K562 (cell line): Measurements from ENCODE around the gene CDK1. TPM values are rescaled to one million over a fixed set of nuclear protein-coding genes. Genes with fewer than 3 reads are reported as not detected.
A peak's percentile ranks its signal among the peaks of the same experiment; 100 is the strongest.

Experiments
- ATAC-seq: fragments of 200-7000 bp; cut with Tn5 transposase; 3 replicates; pipeline ENCODE4 v1.9.1; 2020; ENCODE audit warnings: moderate library complexity
- Bru-seq: library from RNA; stranded (reverse); fragments of 400-500 nt; gene quantifications from one replicate; lab custom pipeline; 2021; lab: Mats Ljungman, UMichigan
- BruChase-seq, 2 experiments: library from RNA; stranded (reverse); fragments of 400-500 nt; gene quantifications; one replicate each; lab custom pipeline; 2021; lab: Mats Ljungman, UMichigan
- BruUV-seq: library from RNA; stranded (reverse); fragments of 400-500 nt; replicated peaks from 2 replicates; lab custom pipeline; 2021; lab: Mats Ljungman, UMichigan
- CTCF ChIA-PET: fragments of 300-600 bp; formaldehyde crosslinking; extraction: SDS; loops from one replicate; lab custom pipeline; 2021; ENCODE audit warnings: low intra/inter-chr PET ratio; lab: Yijun Ruan, JAX
- POLR2A ChIA-PET: fragments of 300-600, 350-650 bp; sonication (Branson Sonifier 250); formaldehyde crosslinking; extraction: SDS; loops from one replicate; lab custom pipeline; 2021; ENCODE audit warnings: antibody characterized with exemption, inconsistent platforms; lab: Yijun Ruan, JAX
- DNase-seq, 4 experiments: peaks; one replicate each; pipeline versions ENCODE4 v3.0.0 to v3.0.0-alpha.2; 2011 to 2018; ENCODE audit warnings: low spot score in 3 of 4, mixed read lengths in 3 of 4; ENCODE audit errors: extremely low read depth in 1 of 4
- FAIRE-seq: peaks from 2 replicates; lab custom pipeline; 2011; peaks lifted over from hg19 to GRCh38; lab: Jason Lieb, UNC
- H2AFZ ChIP-seq: 2 replicates; pipeline ENCODE4 v1.6.0; 2011; ENCODE audit warnings: low read depth, low read length, control low read depth, inconsistent platforms
- H3K27ac ChIP-seq: fragments of 200-600 bp; 3 replicates; pipeline ENCODE4 v1.8.0; 2011; ENCODE audit warnings: low read depth, mild to moderate bottlenecking, control low read depth, inconsistent platforms, low read length, moderate library complexity, mixed read lengths; ENCODE audit errors: extremely low read depth
- H3K27me3 ChIP-seq, 2 experiments: fragments of 300-600 bp in 1 of 2; 2 replicates in 1 of 2; 3 replicates in 1 of 2; pipeline versions ENCODE4 v1.6.0 to v1.8.0; 2011; ENCODE audit warnings: inconsistent platforms in 2 of 2, low read length in 2 of 2, mild to moderate bottlenecking in 1 of 2, mixed read lengths in 1 of 2, moderate library complexity in 1 of 2; ENCODE audit not compliant: control insufficient read depth in 2 of 2, insufficient read depth in 2 of 2
- H3K36me3 ChIP-seq: fragments of 300-600 bp; 3 replicates; pipeline ENCODE4 v1.8.0; 2011; ENCODE audit warnings: mild to moderate bottlenecking, low read length, inconsistent platforms; ENCODE audit not compliant: control insufficient read depth, insufficient read depth
- H3K4me1 ChIP-seq, 2 experiments: fragments of 200-600 bp in 1 of 2; replicated peaks in 1 of 2; 2 replicates in 1 of 2; 3 replicates in 1 of 2; pipeline versions ENCODE4 v1.5.1 to v1.8.0; 2011; ENCODE audit warnings: inconsistent platforms in 2 of 2, low read length in 2 of 2, mild to moderate bottlenecking in 1 of 2, mixed read lengths in 1 of 2, moderate library complexity in 1 of 2; ENCODE audit not compliant: control insufficient read depth in 2 of 2, insufficient read depth in 2 of 2
- H3K4me2 ChIP-seq: 2 replicates; pipeline ENCODE4 v1.6.1; 2011; ENCODE audit warnings: low read length, control low read depth, inconsistent platforms, mixed read lengths; ENCODE audit not compliant: insufficient read depth
- H3K4me3 ChIP-seq: fragments of 200-600 bp; sonication (generic), shearing (Covaris generic); 2 replicates; pipeline ENCODE4 v1.5.1; 2016; ENCODE audit warnings: control low read depth, inconsistent platforms
- H3K79me2 ChIP-seq: fragments of 200-600 bp; 3 replicates; pipeline ENCODE4 v1.8.0; 2011; ENCODE audit warnings: low read length, inconsistent platforms; ENCODE audit not compliant: control insufficient read depth, insufficient read depth
- H3K9ac ChIP-seq, 2 experiments: 2 replicates each; pipeline versions ENCODE4 v1.6.0 to v1.6.1; 2011; ENCODE audit warnings: low read depth in 2 of 2, low read length in 2 of 2, control low read depth in 1 of 2, inconsistent platforms in 1 of 2, mild to moderate bottlenecking in 1 of 2, mixed read lengths in 1 of 2; ENCODE audit not compliant: insufficient read depth in 1 of 2
- H3K9me1 ChIP-seq: one replicate; pipeline ENCODE4 v1.6.0; 2011; ENCODE audit warnings: inconsistent platforms, mild to moderate bottlenecking, low read length, moderate library complexity; ENCODE audit not compliant: control insufficient read depth, insufficient read depth
- H3K9me3 ChIP-seq: replicated peaks from 2 replicates; pipeline ENCODE4 v1.5.1; 2011; ENCODE audit warnings: low read depth, low read length, inconsistent platforms; ENCODE audit not compliant: control insufficient read depth, insufficient read depth
- H4K20me1 ChIP-seq: replicated peaks from 2 replicates; pipeline ENCODE4 v1.6.1; 2011; ENCODE audit warnings: low read length, inconsistent platforms, mixed read lengths; ENCODE audit not compliant: control insufficient read depth, insufficient read depth
- ERF ChIP-seq: fragments of 450-650 bp; formaldehyde crosslinking; IDR thresholded peaks from 2 replicates; pipeline ENCODE4 v1.4.0; 2020; ENCODE audit warnings: mild to moderate bottlenecking, mixed read lengths
- RAD51 ChIP-seq: fragments of 450-650 bp; IDR thresholded peaks from 2 replicates; pipeline ENCODE4 v1.7.1; 2016; ENCODE audit warnings: low read depth, mild to moderate bottlenecking, borderline replicate concordance
- RBBP5 ChIP-seq: fragments of 200-600 bp; sonication (generic); IDR thresholded peaks from 2 replicates; pipeline ENCODE4 v1.6.1; 2012; ENCODE audit warnings: borderline replicate concordance, mild to moderate bottlenecking, low read length, control low read depth, inconsistent platforms; ENCODE audit not compliant: insufficient read depth, poor library complexity, severe bottlenecking
- ZNF133 ChIP-seq: fragments of 250-450 bp; sonication (Bioruptor Pico); IDR thresholded peaks from 2 replicates; pipeline ENCODE4 v1.4.0; 2020; ENCODE audit warnings: mild to moderate bottlenecking
- ZNF23 ChIP-seq: fragments of 250-450 bp; sonication (Bioruptor Pico); IDR thresholded peaks from 2 replicates; pipeline ENCODE4 v1.4.0; 2020; ENCODE audit warnings: mild to moderate bottlenecking
- WGBS: fragments of 100-300 bp; shearing (Covaris generic); methylation state at CpG from one replicate; pipeline ENCODE4 v1.1.6; 2016; ENCODE audit warnings: low coverage, mixed read lengths; ENCODE audit not compliant: insufficient coverage; ENCODE audit errors: missing lambda C conversion rate; 5-methylcytosine and 5-hydroxymethylcytosine counted together
- in situ Hi-C: fragments of 300-500 bp; cut with MboI; formaldehyde crosslinking; loops from 4 replicates; pipeline ENCODE4 v1.15.0; 2018; ENCODE audit warnings: inconsistent platforms, mixed read lengths
- intact Hi-C: fragments of 100-400 bp; cut with micrococcal nuclease; formaldehyde crosslinking; loops from 2 replicates; pipeline ENCODE4 v1.14.2; 2022
- long read RNA-seq, 3 experiments: library from polyadenylated mRNA in 2 of 3; library from RNA in 1 of 3; unstranded in 2 of 3; stranded (forward) in 1 of 3; transcript quantifications; one replicate each; pipeline ENCODE4 v2.0.0, GENCODE V29; 2019 to 2022
- polyA minus RNA-seq, 3 experiments: library from RNA; depleted of rRNA, polyadenylated mRNA; stranded (reverse); fragments of >200 nt; gene quantifications; 2 replicates each; pipeline ENCODE4 v1.2.3, GENCODE V29; 2011
- polyA plus RNA-seq, 8 experiments: library from polyadenylated mRNA; depleted of rRNA in 4 of 8; stranded (reverse) in 5 of 8; unstranded in 3 of 8; fragments of >200 nt; fragmentation: Nextera tagmentation in 2 of 8; fragmentation: Illumina TruSeq in 1 of 8; extraction: Ambion mirVana in 2 of 8; extraction: Trizol in 1 of 8; gene quantifications; 2 replicates each; pipeline versions ENCODE4 v1.2.1 to v1.2.3, GENCODE V29; 2011 to 2014; ENCODE audit warnings: inconsistent platforms in 1 of 8, missing spikeins in 1 of 8
- total RNA-seq, 7 experiments: library from RNA; depleted of rRNA in 6 of 7; stranded (reverse); fragments of >200 nt in 6 of 7; fragmentation: Illumina TruSeq in 2 of 7; extraction: Trizol in 2 of 7; gene quantifications; 2 replicates each; pipeline versions ENCODE4 v1.2.1 to v1.2.3, GENCODE V29; 2011 to 2021; ENCODE audit warnings: low replicate concordance in 1 of 7
- TF ChIP-seq, protein P1 (sequence below): fragments of 450-650 bp; IDR thresholded peaks from 2 replicates; pipeline ENCODE4 v1.6.1; 2016
- TF ChIP-seq, protein P2 (sequence below): fragments of 250-450 bp; sonication (Bioruptor Pico); IDR thresholded peaks from 2 replicates; pipeline ENCODE4 v1.8.0; 2021; ENCODE audit warnings: borderline replicate concordance, mild to moderate bottlenecking, moderate library complexity; ENCODE audit not compliant: poor library complexity, severe bottlenecking
- TF ChIP-seq, protein P3 (sequence below): fragments of 450-650 bp; IDR thresholded peaks from 2 replicates; pipeline ENCODE4 v1.6.1; 2018; ENCODE audit not compliant: partially characterized antibody

CDK1 gene
- total RNA-seq (2011; cell fraction: chromatin; rRNA removed; ENCODE audit: low replicate concordance), result 71.4 and 283 TPM in 2 replicates
- total RNA-seq (2011; cell fraction: nucleolus; rRNA removed), result 32.2 and 40.9 TPM in 2 replicates
- total RNA-seq (2011; cell fraction: nucleoplasm; rRNA removed), result 114 and 180 TPM in 2 replicates
- 122 and 156 TPM in 2 replicates for total RNA-seq (2014; rRNA removed)
- 306 and 331 TPM in 2 replicates for total RNA-seq (2014; rRNA removed; fragmentation: Illumina TruSeq; extraction: Trizol)
- total RNA-seq (2015; rRNA removed; fragmentation: Illumina TruSeq; extraction: Trizol), result 213 and 236 TPM in 2 replicates
- total RNA-seq (2021), result 159 and 174 TPM in 2 replicates
- 259 and 366 TPM in 2 replicates for polyA plus RNA-seq (2011; rRNA removed)
- polyA plus RNA-seq (2011; cell fraction: cytosol; rRNA removed), result 38.7 and 88.0 TPM in 2 replicates
- 109 and 195 TPM in 2 replicates for polyA plus RNA-seq (2011; cell fraction: nucleus; rRNA removed)
- 130 and 154 TPM in 2 replicates for polyA plus RNA-seq (2012)
- polyA plus RNA-seq (2014; fragmentation: Illumina TruSeq; extraction: Trizol), result 206 and 228 TPM in 2 replicates
- 100 to 1,000 TPM; 568 to 685 TPM for polyA plus RNA-seq (2014; fragmentation: Nextera tagmentation; extraction: Ambion mirVana)
- 204 and 210 TPM in 2 replicates for polyA plus RNA-seq (2014; rRNA removed)
- 110 and 131 TPM in 2 replicates for polyA minus RNA-seq (2011; rRNA and poly(A)+ RNA removed)
- polyA minus RNA-seq (2011; cell fraction: cytosol; rRNA and poly(A)+ RNA removed), result 37.6 and 52.2 TPM in 2 replicates
- polyA minus RNA-seq (2011; cell fraction: nucleus; rRNA and poly(A)+ RNA removed), result 102 and 159 TPM in 2 replicates
- Bru-seq, nascent RNA, result percentile 99 among the genes with signal in this experiment
- percentile 99 among the genes with signal in this experiment for BruChase-seq, experiment 1, labeled RNA remaining after a 2-hour chase
- BruChase-seq, experiment 2, labeled RNA remaining after a 6-hour chase, result percentile 99 among the genes with signal in this experiment
- long read RNA-seq, experiment 1, transcript CDK1-201 (7 exons, 1,733 nt), result minor isoform, 6 of 711 reads
- long read RNA-seq, experiment 1, transcript CDK1-203 (8 exons, 1,913 nt), result major isoform, 562 of 711 reads
- long read RNA-seq, experiment 1, partial matches to known transcripts, result 30 of 711 reads
- long read RNA-seq, experiment 1, other reads (novel, unspliced or antisense), result 111 of 711 reads
- long read RNA-seq, experiment 2, partial matches to known transcripts, result 97 of 181 reads
- long read RNA-seq, experiment 2, other reads (novel, unspliced or antisense), result 83 of 181 reads
- long read RNA-seq, experiment 3, transcript CDK1-203 (8 exons, 1,913 nt), result major isoform, 265 of 315 reads
- long read RNA-seq, experiment 3, partial matches to known transcripts, result 7 of 315 reads
- long read RNA-seq, experiment 3, other reads (novel, unspliced or antisense), result 40 of 315 reads

GRCh38 chr10:60778214-60778970 is at the start of gene CDK1:
CDK1 (plus strand) TSS chr10:60778478; CDS start chr10:60780166, 1,688 bp downstream.
- peak; percentile 96 for FAIRE-seq
- TF ChIP-seq, protein P1, sequence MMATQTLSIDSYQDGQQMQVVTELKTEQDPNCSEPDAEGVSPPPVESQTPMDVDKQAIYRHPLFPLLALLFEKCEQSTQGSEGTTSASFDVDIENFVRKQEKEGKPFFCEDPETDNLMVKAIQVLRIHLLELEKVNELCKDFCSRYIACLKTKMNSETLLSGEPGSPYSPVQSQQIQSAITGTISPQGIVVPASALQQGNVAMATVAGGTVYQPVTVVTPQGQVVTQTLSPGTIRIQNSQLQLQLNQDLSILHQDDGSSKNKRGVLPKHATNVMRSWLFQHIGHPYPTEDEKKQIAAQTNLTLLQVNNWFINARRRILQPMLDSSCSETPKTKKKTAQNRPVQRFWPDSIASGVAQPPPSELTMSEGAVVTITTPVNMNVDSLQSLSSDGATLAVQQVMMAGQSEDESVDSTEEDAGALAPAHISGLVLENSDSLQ, result no peak
- TF ChIP-seq RBBP5 (peak; percentile 85), RAD51 (0 out of 2 replicates have a peak, but pooled peaks have one; percentile 12), ERF (CRISPR knock-in tag) (no peak), ZNF133 (CRISPR knock-in tag) (no peak), ZNF23 (no peak)
- TF ChIP-seq, protein P2, sequence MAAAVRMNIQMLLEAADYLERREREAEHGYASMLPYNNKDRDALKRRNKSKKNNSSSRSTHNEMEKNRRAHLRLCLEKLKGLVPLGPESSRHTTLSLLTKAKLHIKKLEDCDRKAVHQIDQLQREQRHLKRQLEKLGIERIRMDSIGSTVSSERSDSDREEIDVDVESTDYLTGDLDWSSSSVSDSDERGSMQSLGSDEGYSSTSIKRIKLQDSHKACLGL (CRISPR knock-in tag), result no peak
- TF ChIP-seq, protein P3, sequence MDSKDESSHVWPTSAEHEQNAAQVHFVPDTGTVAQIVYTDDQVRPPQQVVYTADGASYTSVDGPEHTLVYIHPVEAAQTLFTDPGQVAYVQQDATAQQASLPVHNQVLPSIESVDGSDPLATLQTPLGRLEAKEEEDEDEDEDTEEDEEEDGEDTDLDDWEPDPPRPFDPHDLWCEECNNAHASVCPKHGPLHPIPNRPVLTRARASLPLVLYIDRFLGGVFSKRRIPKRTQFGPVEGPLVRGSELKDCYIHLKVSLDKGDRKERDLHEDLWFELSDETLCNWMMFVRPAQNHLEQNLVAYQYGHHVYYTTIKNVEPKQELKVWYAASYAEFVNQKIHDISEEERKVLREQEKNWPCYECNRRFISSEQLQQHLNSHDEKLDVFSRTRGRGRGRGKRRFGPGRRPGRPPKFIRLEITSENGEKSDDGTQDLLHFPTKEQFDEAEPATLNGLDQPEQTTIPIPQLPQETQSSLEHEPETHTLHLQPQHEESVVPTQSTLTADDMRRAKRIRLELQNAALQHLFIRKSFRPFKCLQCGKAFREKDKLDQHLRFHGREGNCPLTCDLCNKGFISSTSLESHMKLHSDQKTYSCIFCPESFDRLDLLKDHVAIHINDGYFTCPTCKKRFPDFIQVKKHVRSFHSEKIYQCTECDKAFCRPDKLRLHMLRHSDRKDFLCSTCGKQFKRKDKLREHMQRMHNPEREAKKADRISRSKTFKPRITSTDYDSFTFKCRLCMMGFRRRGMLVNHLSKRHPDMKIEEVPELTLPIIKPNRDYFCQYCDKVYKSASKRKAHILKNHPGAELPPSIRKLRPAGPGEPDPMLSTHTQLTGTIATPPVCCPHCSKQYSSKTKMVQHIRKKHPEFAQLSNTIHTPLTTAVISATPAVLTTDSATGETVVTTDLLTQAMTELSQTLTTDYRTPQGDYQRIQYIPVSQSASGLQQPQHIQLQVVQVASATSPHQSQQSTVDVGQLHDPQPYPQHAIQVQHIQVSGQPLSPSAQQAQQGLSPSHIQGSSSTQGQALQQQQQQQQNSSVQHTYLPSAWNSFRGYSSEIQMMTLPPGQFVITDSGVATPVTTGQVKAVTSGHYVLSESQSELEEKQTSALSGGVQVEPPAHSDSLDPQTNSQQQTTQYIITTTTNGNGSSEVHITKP, result no peak

More at GRCh38 chr10:60778214-60778970, at the start of gene CDK1:
- intact Hi-C loops, result no loop called here
- Histone ChIP-seq H3K9me1 (no peaks in the 10 kb centered on the region), H3K9me3 (no peaks in the 10 kb centered on the region), H3K79me2 (peaks cover 52% of the 10 kb centered on the region), H3K27ac (peak within 1 kb of the TSS; percentile 94), H3K27me3 (no peaks in the 10 kb centered on the region), H3K36me3 (peaks cover 40% of the 10 kb centered on the region), H2AFZ (peak within 1 kb of the TSS; percentile 95), H3K4me3 (peak within 1 kb of the TSS; percentile 88), H3K4me2 (peak within 1 kb of the TSS; percentile 87), H4K20me1 (peaks cover 7% of the 10 kb centered on the region; the same call in 1 of the 2 replicates), H3K9ac (peak within 1 kb of the TSS; percentile 95), H3K4me1 (peaks cover 0 to 11% of the 10 kb centered on the region in 2 experiments; a peak in 4 of 5 replicates)
- CTCF ChIA-PET, result no interaction called here
- DNase-seq, result peak; percentile 99 to 100 (median 100)
- WGBS, result under 1% methylated on average over 51 of the region's 58 CpGs
- in situ Hi-C loops, result no loop called here
- POLR2A ChIA-PET, result interaction anchor here (0.5 to 4.2 kb wide), 16 partner anchors 10 to 823 kb away, joined by 3 to 56 read pairs (median 4); no protein-coding TSS in a partner anchor
- peak; percentile 95 for ATAC-seq
- no TSS peak for BruUV-seq
